Ecto neural progenitor cell (in vitro differentiated cells): Measurements from ENCODE around the gene EPC1.
"Not testable (repeated sequence)": the region's sequence is repeated elsewhere in the genome, so short reads cannot be mapped to it uniquely, and the experiment has no call there.

Experiments
- DNase-seq: peaks from one replicate; pipeline ENCODE4 v3.0.0-alpha.2; 2018; ENCODE audit warnings: low spot score

The EPC1 gene

DNA sequence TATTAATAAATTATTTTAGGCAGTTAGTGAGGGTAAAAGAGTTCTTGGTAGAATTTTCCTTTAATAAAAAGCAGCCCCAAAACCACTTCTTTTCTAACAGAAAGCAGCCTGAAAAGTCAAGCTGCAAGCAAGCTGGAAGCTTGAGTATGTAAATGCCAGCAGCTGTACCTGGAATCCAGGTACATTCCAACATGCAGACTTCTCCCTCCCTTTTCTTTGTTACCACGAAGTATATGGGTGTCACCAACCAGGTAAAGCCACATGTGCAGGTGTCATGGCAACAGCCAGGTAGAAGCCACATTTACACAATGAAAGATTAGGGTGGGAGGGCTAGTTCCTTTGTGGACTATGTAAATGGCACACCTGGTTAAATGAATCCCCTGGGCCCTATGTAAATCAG, 114.6 kb downstream of the EPC1 start:
- DNase-seq = no peak

DNA sequence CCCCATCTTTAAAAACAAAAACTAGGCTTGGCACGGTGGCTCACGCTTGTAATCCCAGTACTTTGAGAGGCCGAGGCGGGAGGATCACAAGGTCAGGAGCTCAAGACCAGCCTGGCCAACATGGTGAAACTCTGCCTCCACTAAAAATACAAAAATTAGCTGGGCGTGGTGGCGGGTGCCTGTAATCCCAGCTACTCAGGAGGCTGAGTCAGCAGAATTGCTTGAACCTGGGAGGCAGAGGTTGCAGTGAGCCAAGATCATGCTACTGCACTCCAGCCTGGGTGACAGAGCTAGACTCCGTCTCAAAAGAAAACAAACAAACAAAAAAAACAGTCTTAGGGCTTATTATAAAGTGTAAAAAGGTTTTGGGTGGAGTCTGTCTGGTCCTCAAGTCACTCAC, 117.2 kb downstream of the EPC1 start:
- not testable (repeated sequence) for DNase-seq

DNA sequence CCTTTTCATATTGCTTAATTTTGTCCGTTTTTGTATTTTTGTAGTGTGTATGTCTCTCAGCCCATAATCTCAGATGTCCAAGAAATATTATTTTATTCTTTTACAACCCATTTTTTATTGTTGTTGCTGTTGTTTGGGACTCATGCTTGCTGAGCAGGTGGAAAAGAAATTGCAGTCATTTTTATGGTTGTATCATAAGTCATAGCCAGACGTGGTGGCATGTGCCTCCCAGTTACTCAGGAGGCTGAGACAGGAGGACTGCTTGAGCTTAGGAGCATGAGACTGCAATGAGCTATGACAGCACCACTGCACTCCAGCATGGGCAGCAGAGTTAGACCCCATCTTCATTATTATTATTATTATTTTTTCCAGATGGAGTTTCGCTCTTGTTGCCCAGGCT, 117.8 kb downstream of the EPC1 start:
- no peak for DNase-seq

- DNase-seq = no peak
Observed at GRCh38 chr10:32227802-32228201, 119.2 kb downstream of the EPC1 start.

- DNase-seq = no peak
Observed at GRCh38 chr10:32226624-32227023, 120.3 kb downstream of the EPC1 start.

DNA sequence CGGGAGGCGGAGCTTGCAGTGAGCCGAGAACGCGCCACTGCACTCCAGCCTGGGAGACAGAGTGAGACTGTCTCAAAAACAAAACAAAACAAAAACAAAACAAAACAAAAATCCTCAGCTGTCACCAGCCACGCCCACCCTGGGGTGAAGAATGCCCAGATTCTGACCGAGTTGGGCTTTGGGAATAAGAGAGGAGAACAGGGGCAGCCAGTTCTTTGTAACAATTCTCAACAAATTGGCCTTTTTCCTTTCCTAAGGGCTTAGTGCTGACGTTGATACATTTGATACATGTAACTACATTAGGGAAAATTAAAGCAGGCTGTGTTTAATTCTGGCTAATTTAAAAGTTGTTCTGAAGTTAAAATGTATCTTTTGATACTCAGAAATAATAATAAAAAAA, 121.0 kb downstream of the EPC1 start:
- no peak for DNase-seq

DNA sequence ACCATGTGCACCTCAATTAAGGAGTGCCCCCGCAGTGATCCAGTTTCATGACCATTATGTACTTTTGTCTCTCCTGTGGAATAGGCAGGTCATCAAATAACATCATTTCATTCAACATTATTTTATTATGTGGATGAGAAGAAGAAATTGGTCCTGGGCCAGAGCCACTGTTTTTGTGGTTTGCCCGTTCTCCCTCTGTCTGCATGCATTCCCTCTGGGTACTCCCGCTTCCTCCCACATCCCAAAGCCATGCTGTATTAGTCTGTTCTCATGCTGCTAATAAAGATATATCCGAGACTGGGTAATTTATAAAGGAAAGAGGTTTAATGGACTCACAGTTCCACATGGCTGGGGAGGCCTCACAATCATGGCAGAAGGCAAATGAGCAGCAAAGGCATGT, 124.6 kb downstream of the EPC1 start:
- DNase-seq = not testable (repeated sequence)

GRCh38 chr10:32219156-32219555, 127.8 kb downstream of the EPC1 start:
- DNase-seq = not testable (repeated sequence)

DNA sequence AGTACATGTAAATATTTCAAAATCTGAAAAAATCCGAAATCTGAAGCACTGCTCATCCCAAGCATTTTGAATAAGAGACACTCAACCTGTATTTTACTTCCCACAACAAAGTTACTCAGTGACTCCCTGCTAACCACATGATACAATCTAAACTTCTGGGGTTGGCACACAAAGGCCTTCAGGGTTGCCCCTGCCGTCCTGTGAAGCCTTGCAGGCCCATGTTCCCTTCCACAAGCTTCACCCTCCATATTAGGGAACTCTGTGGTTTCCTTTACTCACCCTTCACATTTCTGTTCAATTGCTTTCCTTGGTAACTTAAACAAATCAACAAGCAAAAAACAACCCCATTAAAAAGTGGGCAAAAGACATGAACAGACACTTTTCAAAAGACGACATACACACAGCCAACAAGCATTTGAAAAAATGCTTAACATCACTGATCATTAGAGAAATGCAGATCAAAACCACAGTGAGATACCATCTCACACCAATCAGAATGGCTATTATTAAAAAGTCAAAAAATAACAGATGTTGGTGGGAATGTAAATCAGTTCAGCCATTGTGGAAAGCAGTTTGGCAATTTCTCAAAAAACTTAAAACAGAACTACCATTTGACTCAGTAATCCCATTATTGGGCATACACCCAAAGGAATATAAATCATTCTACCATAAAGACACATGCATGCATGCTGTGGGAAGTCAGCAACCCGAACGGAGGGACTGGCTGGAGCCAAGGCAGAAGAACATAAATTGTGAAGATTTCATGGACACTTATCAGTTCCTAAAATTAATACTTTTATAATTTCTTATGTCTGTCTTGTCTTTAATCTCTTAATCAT, 128.5 kb downstream of the EPC1 start:
- not testable (repeated sequence) for DNase-seq
